C1 segment of cervical spinal cord (tissue), 14 donors: ENCODE data around the gene GAK.

Experiments used
- DNase-seq, 14 donors: peaks; one replicate each; lab custom pipeline; 2025; lab: John Stamatoyannopoulos, UW

Gene GAK

GRCh38 chr4:872241-872981, 59.7 kb downstream of the GAK start:
- peak in 7 of 14 donors; percentile 6 to 72 (median 43) for DNase-seq

GRCh38 chr4:871484-871883, 60.6 kb downstream of the GAK start:
- no peak for DNase-seq

GRCh38 chr4:870951-871350, 61.2 kb downstream of the GAK start:
- no peak for DNase-seq

- DNase-seq, result no peak
Measured at GRCh38 chr4:869776-870175, 62.3 kb downstream of the GAK start.

- DNase-seq, result no peak
Measured at GRCh38 chr4:868421-868820, 63.7 kb downstream of the GAK start.

- no peak for DNase-seq
Measured at GRCh38 chr4:867526-868250, 64.4 kb downstream of the GAK start.

- no peak for DNase-seq
Measured at GRCh38 chr4:866761-867390, 65.2 kb downstream of the GAK start.

- DNase-seq, result no peak
Measured at GRCh38 chr4:866068-866760, 65.9 kb downstream of the GAK start.

DNA sequence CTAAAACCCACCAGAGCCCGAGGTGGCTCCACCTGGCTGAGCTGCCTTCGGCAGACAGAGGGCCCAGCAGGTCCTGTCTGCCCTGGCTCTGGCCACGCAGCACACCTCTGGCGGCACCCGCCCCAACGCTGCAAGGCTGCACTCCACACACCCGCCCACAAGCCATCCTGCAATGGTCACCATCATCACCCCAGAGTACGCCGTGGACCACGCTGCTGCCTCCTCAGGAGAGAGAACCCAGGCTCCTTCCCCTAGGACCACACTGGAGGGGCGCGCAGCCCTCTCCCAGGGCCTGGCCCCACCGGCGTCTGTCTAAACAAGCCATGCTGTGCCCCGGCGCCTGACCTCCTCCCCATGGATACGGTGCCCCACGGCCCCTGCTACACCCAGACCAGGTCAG, 66.5 kb downstream of the GAK start:
- no peak for DNase-seq

GRCh38 chr4:865121-865465, 67.0 kb downstream of the GAK start:
- no peak for DNase-seq

GRCh38 chr4:864456-865120, 67.5 kb downstream of the GAK start:
- no peak for DNase-seq

GRCh38 chr4:860561-860960, 71.6 kb downstream of the GAK start:
- DNase-seq, result no peak

DNA sequence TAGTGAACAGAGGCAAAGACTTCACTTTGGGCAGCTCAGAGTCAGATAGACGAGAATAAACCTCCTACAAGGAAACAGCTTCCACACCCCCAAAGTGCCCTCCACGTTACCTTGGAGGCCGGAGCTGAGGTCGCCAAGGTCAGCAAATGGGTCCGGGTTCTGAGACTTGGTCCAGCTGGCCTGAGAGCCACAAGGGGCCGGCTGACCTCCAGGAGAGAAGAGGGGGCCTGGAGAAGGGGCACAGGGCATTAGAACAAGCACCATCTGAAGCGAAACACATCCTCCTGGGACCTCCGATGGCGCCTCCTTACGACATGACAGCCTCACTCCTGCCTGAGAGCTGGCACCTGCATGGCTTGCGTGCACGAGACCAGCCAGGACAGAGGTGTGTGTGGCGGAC, 72.6 kb downstream of the GAK start:
- DNase-seq, result no peak

- no peak for DNase-seq
Measured at GRCh38 chr4:858831-859451, 73.2 kb downstream of the GAK start.

GRCh38 chr4:858041-858481, 74.1 kb downstream of the GAK start:
- DNase-seq, result no peak

GRCh38 chr4:857461-857860, 74.7 kb downstream of the GAK start:
- DNase-seq, result no peak

- DNase-seq, result no peak
Measured at GRCh38 chr4:856225-856901, 75.8 kb downstream of the GAK start.

DNA sequence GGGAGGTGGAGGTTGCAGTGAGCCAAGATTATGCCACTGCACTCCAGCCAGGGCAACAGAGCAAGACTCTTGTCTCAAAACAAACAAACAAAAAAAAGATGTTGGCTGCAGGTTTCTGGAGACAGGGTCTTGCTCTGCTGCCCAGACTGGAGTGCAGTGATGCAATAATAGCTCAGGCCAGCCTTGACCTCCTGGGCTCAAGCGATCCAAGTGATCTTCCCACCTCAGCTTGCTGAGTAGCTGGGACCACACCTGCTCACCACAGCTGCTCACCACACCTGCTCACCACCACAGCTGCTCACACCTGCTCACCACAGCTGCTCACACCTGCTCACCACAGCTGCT, 76.3 kb downstream of the GAK start:
- no peak for DNase-seq

GRCh38 chr4:854356-854755, 77.8 kb downstream of the GAK start:
- no peak for DNase-seq

GRCh38 chr4:853416-853781, 78.7 kb downstream of the GAK start:
- no peak for DNase-seq
